Upper lobe of left lung (tissue), 4 donors: ENCODE data around the gene RASD1.

ENCODE experiments used
- EP300 ChIP-seq, 4 donors: sonication (generic); formaldehyde crosslinking; IDR thresholded peaks; one replicate each; pipeline ENCODE4 v1.5.1; 2017; ENCODE audit warnings: antibody characterized with exemption in 4 of 4, control low read depth in 2 of 4
- POLR2A ChIP-seq, 4 donors: fragments of 450-650 bp; IDR thresholded peaks; one replicate each; pipeline ENCODE4 v1.5.1; 2016 to 2017; ENCODE audit warnings: antibody characterized with exemption in 4 of 4, mild to moderate bottlenecking in 2 of 4
- TF ChIP-seq, protein P1 (sequence below), 6 experiments: fragments of 450-650 bp in 4 of 6; fragments of 200-600 bp in 2 of 6; sonication (generic) in 2 of 6; IDR thresholded peaks; one replicate each; pipeline ENCODE4 v1.5.1; 2016 to 2019; ENCODE audit warnings: antibody characterized with exemption in 6 of 6

DNA sequence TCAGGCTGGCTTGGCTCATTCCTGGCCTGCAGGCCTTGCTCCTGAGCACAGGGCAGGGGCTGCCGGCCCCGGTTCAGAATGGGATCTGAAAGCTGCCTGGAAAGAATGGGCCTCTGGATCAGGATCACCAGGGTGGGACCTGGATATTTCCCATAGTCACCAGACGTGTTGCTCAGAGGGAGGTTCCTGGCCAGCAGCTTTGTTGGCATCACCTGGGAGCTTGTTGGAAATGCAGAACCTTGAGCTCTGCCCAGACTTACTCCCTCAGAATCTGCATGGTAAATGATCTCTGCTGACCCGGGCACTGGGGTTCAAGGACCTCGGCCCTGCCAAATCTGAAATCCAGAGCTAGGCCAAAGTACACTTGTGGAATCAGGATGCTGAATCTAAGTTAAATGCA is 48.9 kb downstream of the RASD1 start:
- TF ChIP-seq, protein P1, sequence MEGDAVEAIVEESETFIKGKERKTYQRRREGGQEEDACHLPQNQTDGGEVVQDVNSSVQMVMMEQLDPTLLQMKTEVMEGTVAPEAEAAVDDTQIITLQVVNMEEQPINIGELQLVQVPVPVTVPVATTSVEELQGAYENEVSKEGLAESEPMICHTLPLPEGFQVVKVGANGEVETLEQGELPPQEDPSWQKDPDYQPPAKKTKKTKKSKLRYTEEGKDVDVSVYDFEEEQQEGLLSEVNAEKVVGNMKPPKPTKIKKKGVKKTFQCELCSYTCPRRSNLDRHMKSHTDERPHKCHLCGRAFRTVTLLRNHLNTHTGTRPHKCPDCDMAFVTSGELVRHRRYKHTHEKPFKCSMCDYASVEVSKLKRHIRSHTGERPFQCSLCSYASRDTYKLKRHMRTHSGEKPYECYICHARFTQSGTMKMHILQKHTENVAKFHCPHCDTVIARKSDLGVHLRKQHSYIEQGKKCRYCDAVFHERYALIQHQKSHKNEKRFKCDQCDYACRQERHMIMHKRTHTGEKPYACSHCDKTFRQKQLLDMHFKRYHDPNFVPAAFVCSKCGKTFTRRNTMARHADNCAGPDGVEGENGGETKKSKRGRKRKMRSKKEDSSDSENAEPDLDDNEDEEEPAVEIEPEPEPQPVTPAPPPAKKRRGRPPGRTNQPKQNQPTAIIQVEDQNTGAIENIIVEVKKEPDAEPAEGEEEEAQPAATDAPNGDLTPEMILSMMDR (IDR thresholded peaks at IDR 0.05), result no peak
- TF ChIP-seq POLR2A (IDR thresholded peaks at IDR 0.05) (no peak), EP300 (IDR thresholded peaks at IDR 0.05) (no peak)
